Keratinocyte (primary cell): Measurements from ENCODE around the gene RBMXL3. TPM values are rescaled to one million over a fixed set of nuclear protein-coding genes. Genes with fewer than 3 reads are reported as not detected.

Experiments
- DNase-seq: peaks from one replicate; pipeline ENCODE4 v3.0.0-alpha.2; 2011; ENCODE audit warnings: low read depth, missing footprints, low spot score
- FAIRE-seq: peaks from 2 replicates; lab custom pipeline; 2011; peaks lifted over from hg19 to GRCh38; lab: Jason Lieb, UNC
- H2AFZ ChIP-seq: 2 replicates; pipeline ENCODE4 v1.6.0; 2012; ENCODE audit warnings: low read length, control low read depth, inconsistent platforms; ENCODE audit not compliant: control insufficient read depth
- H3K27ac ChIP-seq: 2 replicates; pipeline ENCODE4 v1.5.1; 2011; ENCODE audit warnings: low read length; ENCODE audit not compliant: control insufficient read depth, insufficient read depth
- H3K27me3 ChIP-seq: 3 replicates; pipeline ENCODE4 v1.6.0; 2011; ENCODE audit warnings: low read length; ENCODE audit not compliant: control insufficient read depth, insufficient read depth; ENCODE audit errors: extremely low read depth
- H3K36me3 ChIP-seq, 2 experiments: 2 replicates in 1 of 2; 3 replicates in 1 of 2; pipeline ENCODE4 v1.5.1; 2011; ENCODE audit warnings: low read length in 2 of 2, mild to moderate bottlenecking in 1 of 2; ENCODE audit not compliant: control insufficient read depth in 2 of 2, insufficient read depth in 2 of 2; ENCODE audit errors: extremely low read depth in 1 of 2
- H3K4me1 ChIP-seq: 3 replicates; pipeline ENCODE4 v1.5.1; 2011; ENCODE audit warnings: low read length; ENCODE audit not compliant: control insufficient read depth, insufficient read depth; ENCODE audit errors: extremely low read depth
- H3K4me2 ChIP-seq: 3 replicates; pipeline ENCODE4 v1.6.0; 2011; ENCODE audit warnings: low read depth, low read length; ENCODE audit not compliant: control insufficient read depth, insufficient read depth; ENCODE audit errors: extremely low read depth
- H3K4me3 ChIP-seq, 3 experiments: fragments of 200-600 bp in 1 of 3; sonication (generic) in 1 of 3; 2 replicates in 2 of 3; 3 replicates in 1 of 3; pipeline ENCODE4 v1.5.1; 2011 to 2016; ENCODE audit warnings: low read length in 3 of 3, mild to moderate bottlenecking in 3 of 3, control low read depth in 2 of 3, inconsistent platforms in 1 of 3, low read depth in 1 of 3, mixed read lengths in 1 of 3, mixed run types in 1 of 3, moderate library complexity in 1 of 3; ENCODE audit not compliant: control insufficient read depth in 2 of 3, insufficient read depth in 2 of 3; ENCODE audit errors: extremely low read depth in 1 of 3
- H3K79me2 ChIP-seq: 2 replicates; pipeline ENCODE4 v1.6.0; 2012; ENCODE audit warnings: low read length; ENCODE audit not compliant: control insufficient read depth, insufficient read depth
- H3K9ac ChIP-seq: 3 replicates; pipeline ENCODE4 v1.6.0; 2011; ENCODE audit warnings: low read length; ENCODE audit not compliant: control insufficient read depth, insufficient read depth; ENCODE audit errors: extremely low read depth
- H3K9me1 ChIP-seq: 3 replicates; pipeline ENCODE4 v1.6.0; 2011; ENCODE audit warnings: low read length; ENCODE audit not compliant: control insufficient read depth, insufficient read depth; ENCODE audit errors: extremely low read depth
- H3K9me3 ChIP-seq: 2 replicates; pipeline ENCODE4 v1.5.1; 2012; ENCODE audit warnings: low read depth, low read length; ENCODE audit not compliant: control insufficient read depth
- H4K20me1 ChIP-seq: 3 replicates; pipeline ENCODE4 v1.6.0; 2011; ENCODE audit warnings: low read length; ENCODE audit not compliant: control insufficient read depth, insufficient read depth; ENCODE audit errors: extremely low read depth
- EZH2 ChIP-seq: IDR thresholded peaks from one replicate; pipeline ENCODE4 v1.6.1; 2012; ENCODE audit warnings: inconsistent platforms, mild to moderate bottlenecking, low read length, moderate library complexity
- dilution Hi-C: fragments of 300-500 bp; cut with MboI; formaldehyde crosslinking; loops from one replicate; pipeline ENCODE4 v1.7.0; 2020; ENCODE audit warnings: low sequenced_read_pairs; ENCODE audit not compliant: extremely low pct_ligation_motif_present
- polyA plus RNA-seq, 5 experiments: library from polyadenylated mRNA; depleted of rRNA in 3 of 5; stranded (reverse) in 3 of 5; stranded (forward) in 1 of 5; unstranded in 1 of 5; fragments of >200 nt; gene quantifications; 1 replicate in 1 of 5; 2 replicates in 3 of 5; 3 replicates in 1 of 5; pipeline versions ENCODE4 v1.2.1 to v1.2.3, GENCODE V29; 2011 to 2012; ENCODE audit warnings: missing spikeins in 2 of 5, low read depth in 1 of 5, low replicate concordance in 1 of 5
- TF ChIP-seq, protein P1 (sequence below), 3 experiments: IDR thresholded peaks in 1 of 3; conservative IDR thresholded peaks in 1 of 3; optimal IDR thresholded peaks in 1 of 3; 2 replicates in 2 of 3; 3 replicates in 1 of 3; pipeline versions ENCODE3 to v1.5.1; 2011; ENCODE audit warnings: low read length in 3 of 3, mild to moderate bottlenecking in 3 of 3, moderate library complexity in 2 of 3, control low read depth in 1 of 3, inconsistent platforms in 1 of 3; ENCODE audit not compliant: insufficient read depth in 2 of 3; ENCODE audit errors: extremely low read depth in 1 of 3

RBMXL3 gene
- polyA plus RNA-seq, 1 donor (not counting 4 experiments of a cell fraction or from before 2014, with no cell fraction given), result not detected

- H3K27me3 ChIP-seq, result peaks cover 24% of the 10 kb centered on the region
- no peak within 1 kb of the TSS for H2AFZ ChIP-seq
- dilution Hi-C loops, result no loop called here
- H3K9ac ChIP-seq, result no peak within 1 kb of the TSS
- no peak within 1 kb of the TSS for H3K27ac ChIP-seq
- FAIRE-seq (no peak), DNase-seq (no peak)
- no peaks in the 10 kb centered on the region for H4K20me1 ChIP-seq
- no peaks in the 10 kb centered on the region for H3K4me1 ChIP-seq
- no peak within 1 kb of the TSS for H3K4me2 ChIP-seq
- no peaks in the 10 kb centered on the region for H3K79me2 ChIP-seq
- TF ChIP-seq, protein P1, sequence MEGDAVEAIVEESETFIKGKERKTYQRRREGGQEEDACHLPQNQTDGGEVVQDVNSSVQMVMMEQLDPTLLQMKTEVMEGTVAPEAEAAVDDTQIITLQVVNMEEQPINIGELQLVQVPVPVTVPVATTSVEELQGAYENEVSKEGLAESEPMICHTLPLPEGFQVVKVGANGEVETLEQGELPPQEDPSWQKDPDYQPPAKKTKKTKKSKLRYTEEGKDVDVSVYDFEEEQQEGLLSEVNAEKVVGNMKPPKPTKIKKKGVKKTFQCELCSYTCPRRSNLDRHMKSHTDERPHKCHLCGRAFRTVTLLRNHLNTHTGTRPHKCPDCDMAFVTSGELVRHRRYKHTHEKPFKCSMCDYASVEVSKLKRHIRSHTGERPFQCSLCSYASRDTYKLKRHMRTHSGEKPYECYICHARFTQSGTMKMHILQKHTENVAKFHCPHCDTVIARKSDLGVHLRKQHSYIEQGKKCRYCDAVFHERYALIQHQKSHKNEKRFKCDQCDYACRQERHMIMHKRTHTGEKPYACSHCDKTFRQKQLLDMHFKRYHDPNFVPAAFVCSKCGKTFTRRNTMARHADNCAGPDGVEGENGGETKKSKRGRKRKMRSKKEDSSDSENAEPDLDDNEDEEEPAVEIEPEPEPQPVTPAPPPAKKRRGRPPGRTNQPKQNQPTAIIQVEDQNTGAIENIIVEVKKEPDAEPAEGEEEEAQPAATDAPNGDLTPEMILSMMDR (optimal IDR thresholded peaks at IDR 0.05 in 1 of 3, IDR thresholded peaks at IDR 0.05 in 1 of 3, conservative IDR thresholded peaks at IDR 0.05 in 1 of 3; ENCODE audit: extremely low read depth in 1 of 3, insufficient read depth in 2 of 3, low read length in 3 of 3), result no peak
- peak; percentile 96 for TF ChIP-seq EZH2
- H3K4me3 ChIP-seq, result no peak within 1 kb of the TSS
- no peaks in the 10 kb centered on the region for H3K36me3 ChIP-seq
- H3K9me3 ChIP-seq, result no peaks in the 10 kb centered on the region
- no peaks in the 10 kb centered on the region for H3K9me1 ChIP-seq
Observed at GRCh38 chrX:115233497-115234455, 44.6 kb downstream of the RBMXL3 start, which contains the start of gene LRCH2. Gene LRCH2 (minus strand): TSS chrX:115234096. CDS start chrX:115234041, 55 bp downstream.

DNA sequence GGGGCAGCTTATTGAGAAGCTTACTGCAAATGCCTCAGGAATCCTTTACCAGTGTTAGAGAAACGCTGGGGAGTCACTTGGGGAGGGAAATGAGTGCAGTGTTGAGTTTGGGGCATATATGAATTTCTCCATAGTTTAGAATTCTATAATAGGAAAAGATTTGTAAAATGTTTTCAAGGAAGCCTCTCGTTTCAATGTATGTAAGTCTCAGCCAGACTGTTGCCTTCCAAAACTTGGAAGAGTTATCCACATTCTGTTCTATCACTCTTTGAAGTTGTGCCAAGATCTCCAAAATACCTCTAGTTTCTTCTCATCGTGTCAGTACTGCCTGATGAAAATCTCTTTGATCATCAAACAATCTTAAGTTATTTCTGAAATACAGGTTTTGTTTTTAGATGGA lies 45.3 kb downstream of the RBMXL3 start:
- Histone ChIP-seq H3K36me3 (no peaks in the 10 kb centered on the region), H3K4me3 (no peak overlapping the region), H3K27ac (no peak overlapping the region), H4K20me1 (no peaks in the 10 kb centered on the region), H2AFZ (no peak overlapping the region), H3K9ac (no peak overlapping the region), H3K9me3 (no peaks in the 10 kb centered on the region), H3K27me3 (peaks cover 24% of the 10 kb centered on the region), H3K4me2 (no peak overlapping the region), H3K9me1 (no peaks in the 10 kb centered on the region), H3K4me1 (no peaks in the 10 kb centered on the region), H3K79me2 (no peaks in the 10 kb centered on the region)
- FAIRE-seq (no peak), DNase-seq (no peak)
- no peak for TF ChIP-seq EZH2
- TF ChIP-seq, protein P1 (optimal IDR thresholded peaks at IDR 0.05 in 1 of 3, IDR thresholded peaks at IDR 0.05 in 1 of 3, conservative IDR thresholded peaks at IDR 0.05 in 1 of 3; ENCODE audit: extremely low read depth in 1 of 3, insufficient read depth in 2 of 3, low read length in 3 of 3), result no peak
- dilution Hi-C loops, result no loop called here
